ENCODE data around the gene RCC1.
"Not testable (repeated sequence)": the region's sequence is repeated elsewhere in the genome, so short reads cannot be mapped to it uniquely, and the experiment has no call there.

The RCC1 gene

GRCh38 chr1:28505406-28506187, at the start of gene RCC1:
TSS of gene RCC1 (plus strand) at chr1:28506043. CDS start at chr1:28529867, 23,824 bp downstream.
- DNase-seq (ENCODE audit: low spot score): peak; percentile 98

GRCh38 chr1:28456078-28456477, 49.8 kb upstream of the RCC1 start:
- peak; percentile 59 for DNase-seq (ENCODE audit: low spot score)

GRCh38 chr1:28457678-28458077, 48.2 kb upstream of the RCC1 start:
- no peak for DNase-seq (ENCODE audit: low spot score)

GRCh38 chr1:28458237-28459228, 47.3 kb upstream of the RCC1 start:
- DNase-seq (ENCODE audit: low spot score): no peak

GRCh38 chr1:28466226-28466778, 39.5 kb upstream of the RCC1 start:
- no peak for DNase-seq (ENCODE audit: low spot score)

GRCh38 chr1:28470146-28470545, 35.7 kb upstream of the RCC1 start:
- no peak for DNase-seq (ENCODE audit: low spot score)

- DNase-seq (ENCODE audit: low spot score): not testable (repeated sequence)
These were observed 26.3 kb upstream of the RCC1 start for GRCh38 chr1:28479497-28479896.

- no peak for DNase-seq (ENCODE audit: low spot score)
These were observed 25.5 kb upstream of the RCC1 start for GRCh38 chr1:28480308-28480707.

GRCh38 chr1:28482138-28482537, 23.7 kb upstream of the RCC1 start:
- no peak for DNase-seq (ENCODE audit: low spot score)

- no peak for DNase-seq (ENCODE audit: low spot score)
These were observed 23.1 kb upstream of the RCC1 start for GRCh38 chr1:28482702-28483101.

- no peak for DNase-seq (ENCODE audit: low spot score)
These were observed 11.1 kb upstream of the RCC1 start for GRCh38 chr1:28494737-28495136.

GRCh38 chr1:28499553-28499952, 6.3 kb upstream of the RCC1 start:
- no peak for DNase-seq (ENCODE audit: low spot score)

- DNase-seq (ENCODE audit: low spot score): no peak
These were observed 3.9 kb upstream of the RCC1 start for GRCh38 chr1:28501925-28502324.

GRCh38 chr1:28503117-28503516, 2.7 kb upstream of the RCC1 start:
- no peak for DNase-seq (ENCODE audit: low spot score)

GRCh38 chr1:28506907-28507246, 1.0 kb downstream of the RCC1 start:
- DNase-seq (ENCODE audit: low spot score): no peak

- no peak for DNase-seq (ENCODE audit: low spot score)
These were observed 1.4 kb downstream of the RCC1 start for GRCh38 chr1:28507247-28507645.

- DNase-seq (ENCODE audit: low spot score): no peak
These were observed 2.0 kb downstream of the RCC1 start for GRCh38 chr1:28507646-28508434.

GRCh38 chr1:28508435-28508754, 2.6 kb downstream of the RCC1 start:
- DNase-seq (ENCODE audit: low spot score): no peak

GRCh38 chr1:28509705-28510272, 3.9 kb downstream of the RCC1 start:
- no peak for DNase-seq (ENCODE audit: low spot score)

GRCh38 chr1:28510273-28510969, 4.6 kb downstream of the RCC1 start:
- no peak for DNase-seq (ENCODE audit: low spot score)

- DNase-seq (ENCODE audit: low spot score): no peak
These were observed 5.2 kb downstream of the RCC1 start for GRCh38 chr1:28510970-28511440.
